ENCODE results near the gene PYGB.

Gene PYGB

GRCh38 chr20:25223765-25224720 lies 23.8 kb upstream of the PYGB start:
- H3K4me1 ChIP-seq (ENCODE audit: control insufficient read depth in 1 of 2, insufficient read depth in 1 of 2, low read depth in 1 of 2, low read length in 1 of 2) = no peaks in the 10 kb centered on the region
- H3K27me3 ChIP-seq = no peaks in the 10 kb centered on the region
- H3K36me3 ChIP-seq = peaks cover 6% of the 10 kb centered on the region

GRCh38 chr20:25224941-25225340 lies 22.9 kb upstream of the PYGB start:
- H3K27me3 ChIP-seq = no peaks in the 10 kb centered on the region
- no peak overlapping the region for H3K27ac ChIP-seq
- no peak for TF ChIP-seq CTCF (IDR thresholded peaks at IDR 0.05)
- no peaks in the 10 kb centered on the region for H3K9me3 ChIP-seq
- H3K4me3 ChIP-seq (ENCODE audit: low read depth in 1 of 2, low read length in 1 of 2) = no peak overlapping the region
- no peaks in the 10 kb centered on the region for H3K4me1 ChIP-seq (ENCODE audit: control insufficient read depth in 1 of 2, insufficient read depth in 1 of 2, low read depth in 1 of 2, low read length in 1 of 2)
- H3K36me3 ChIP-seq = peaks cover 6% of the 10 kb centered on the region

More at GRCh38 chr20:25223765-25224720, 23.8 kb upstream of the PYGB start:
- Histone ChIP-seq H3K4me3 (ENCODE audit: low read depth in 1 of 2, low read length in 1 of 2) (no peak overlapping the region), H3K9me3 (no peaks in the 10 kb centered on the region), H3K27ac (no peak overlapping the region)
- TF ChIP-seq CTCF (IDR thresholded peaks at IDR 0.05) = no peak

- Histone ChIP-seq H3K4me3 (ENCODE audit: low read depth in 1 of 2, low read length in 1 of 2) (no peak overlapping the region), H3K27ac (no peak overlapping the region), H3K9me3 (no peaks in the 10 kb centered on the region), H3K36me3 (peaks cover 6% of the 10 kb centered on the region), H3K4me1 (ENCODE audit: control insufficient read depth in 1 of 2, insufficient read depth in 1 of 2, low read depth in 1 of 2, low read length in 1 of 2) (no peaks in the 10 kb centered on the region), H3K27me3 (no peaks in the 10 kb centered on the region)
- no peak for TF ChIP-seq CTCF (IDR thresholded peaks at IDR 0.05)
These were observed 22.0 kb upstream of the PYGB start for GRCh38 chr20:25225642-25226432.

- no peaks in the 10 kb centered on the region for H3K27me3 ChIP-seq
- H3K9me3 ChIP-seq = no peaks in the 10 kb centered on the region
- no peaks in the 10 kb centered on the region for H3K4me1 ChIP-seq (ENCODE audit: control insufficient read depth in 1 of 2, insufficient read depth in 1 of 2, low read depth in 1 of 2, low read length in 1 of 2)
- H3K36me3 ChIP-seq = peaks cover 6% of the 10 kb centered on the region
- H3K27ac ChIP-seq = no peak overlapping the region
- no peak for TF ChIP-seq CTCF (IDR thresholded peaks at IDR 0.05)
- no peak overlapping the region for H3K4me3 ChIP-seq (ENCODE audit: low read depth in 1 of 2, low read length in 1 of 2)
These were observed 21.2 kb upstream of the PYGB start for GRCh38 chr20:25226433-25227316.

- no peak for TF ChIP-seq CTCF (IDR thresholded peaks at IDR 0.05)
- Histone ChIP-seq H3K36me3 (peaks cover 6% of the 10 kb centered on the region), H3K27ac (no peak overlapping the region), H3K27me3 (no peaks in the 10 kb centered on the region), H3K4me3 (ENCODE audit: low read depth in 1 of 2, low read length in 1 of 2) (no peak overlapping the region), H3K9me3 (no peaks in the 10 kb centered on the region), H3K4me1 (ENCODE audit: control insufficient read depth in 1 of 2, insufficient read depth in 1 of 2, low read depth in 1 of 2, low read length in 1 of 2) (no peaks in the 10 kb centered on the region)
These were observed 20.5 kb upstream of the PYGB start for GRCh38 chr20:25227317-25227831.
